GM21381 (cell line): ENCODE measurements around the gene PYGL.
"Not testable (repeated sequence)": the region's sequence is repeated elsewhere in the genome, so short reads cannot be mapped to it uniquely, and the experiment has no call there.

Experiments used
- ATAC-seq: cut with Tn5 transposase; IDR thresholded peaks from one replicate; pipeline ENCODE4 v1.9.1; 2021; ENCODE audit warnings: mild to moderate bottlenecking, moderate library complexity; ENCODE audit not compliant: unreplicated experiment

PYGL gene

GRCh38 chr14:50929506-50929905 is 14.8 kb downstream of the PYGL start:
- no peak for ATAC-seq

GRCh38 chr14:50928002-50928635 is 16.2 kb downstream of the PYGL start:
- no peak for ATAC-seq

- ATAC-seq: no peak
Observed at GRCh38 chr14:50926851-50927386, 17.4 kb downstream of the PYGL start.

GRCh38 chr14:50924843-50925242 is 19.4 kb downstream of the PYGL start:
- ATAC-seq: no peak

- ATAC-seq: no peak
Observed at GRCh38 chr14:50924236-50924635, 20.0 kb downstream of the PYGL start.

GRCh38 chr14:50922803-50923202 is 21.5 kb downstream of the PYGL start:
- ATAC-seq: no peak

- no peak for ATAC-seq
Observed at GRCh38 chr14:50920482-50921230, 23.6 kb downstream of the PYGL start.

- not testable (repeated sequence) for ATAC-seq
Observed at GRCh38 chr14:50919524-50919923, 24.8 kb downstream of the PYGL start.

- ATAC-seq: no peak
Observed at GRCh38 chr14:50917449-50917848, 26.8 kb downstream of the PYGL start.

GRCh38 chr14:50910495-50911420 is 33.5 kb downstream of the PYGL start:
- ATAC-seq: no peak

GRCh38 chr14:50906326-50907065 is 37.8 kb downstream of the PYGL start:
- no peak for ATAC-seq

- no peak for ATAC-seq
Observed at GRCh38 chr14:50904719-50905118, 39.6 kb downstream of the PYGL start.

- ATAC-seq: no peak
Observed at GRCh38 chr14:50901361-50901760, 42.9 kb downstream of the PYGL start.

GRCh38 chr14:50897658-50898175 is 46.6 kb downstream of the PYGL start:
- no peak for ATAC-seq

- not testable (repeated sequence) for ATAC-seq
Observed at GRCh38 chr14:50897005-50897404, 47.3 kb downstream of the PYGL start.

- ATAC-seq: not testable (repeated sequence)
Observed at GRCh38 chr14:50896421-50896820, 47.9 kb downstream of the PYGL start.

- ATAC-seq: no peak
Observed at GRCh38 chr14:50892255-50892654, 52.0 kb downstream of the PYGL start.

GRCh38 chr14:50887476-50887875 is 56.8 kb downstream of the PYGL start:
- ATAC-seq: no peak

GRCh38 chr14:50883827-50884197 is 60.5 kb downstream of the PYGL start:
- no peak for ATAC-seq
